HepG2 (cell line): ENCODE data around the gene NME7. TPM values are rescaled to one million over a fixed set of nuclear protein-coding genes. Genes with fewer than 3 reads are reported as not detected.

Experiments used
- FOXA1 ChIP-seq, 2 experiments: fragments of 450-650 bp in 1 of 2; sonication (generic) in 1 of 2; formaldehyde crosslinking in 1 of 2; IDR thresholded peaks; 2 replicates each; pipeline versions ENCODE4 v1.4.0 to v1.6.1; 2016 to 2020; ENCODE audit warnings: missing genetic modification reagents in 1 of 2
- LRRFIP1 ChIP-seq: sonication (generic); formaldehyde crosslinking; conservative IDR thresholded peaks from 2 replicates; pipeline ENCODE4 v1.4.0; 2020; ENCODE audit warnings: missing genetic modification reagents
- MYNN ChIP-seq: sonication (generic); formaldehyde crosslinking; IDR thresholded peaks from 2 replicates; pipeline ENCODE4 v1.4.0; 2020; ENCODE audit warnings: mild to moderate bottlenecking, low read depth, missing genetic modification reagents
- ZBTB7A ChIP-seq: sonication (generic); formaldehyde crosslinking; IDR thresholded peaks from 2 replicates; pipeline ENCODE4 v1.8.0; 2022; ENCODE audit warnings: mild to moderate bottlenecking, missing genetic modification reagents
- ZNF441 ChIP-seq: sonication (generic); formaldehyde crosslinking; IDR thresholded peaks from 2 replicates; pipeline ENCODE4 v1.7.0; 2021; ENCODE audit warnings: missing genetic modification reagents, borderline replicate concordance
- ZNF563 ChIP-seq: sonication (generic); formaldehyde crosslinking; IDR thresholded peaks from 2 replicates; pipeline ENCODE4 v1.8.0; 2022; ENCODE audit warnings: mild to moderate bottlenecking, moderate library complexity, missing genetic modification reagents
- ZNF652 ChIP-seq: IDR thresholded peaks from 2 replicates; pipeline ENCODE4 v1.6.1; 2016; ENCODE audit warnings: low read depth, borderline replicate concordance
- ZNF709 ChIP-seq: sonication (generic); formaldehyde crosslinking; IDR thresholded peaks from 2 replicates; pipeline ENCODE4 v1.5.0; 2020; ENCODE audit warnings: mild to moderate bottlenecking, missing genetic modification reagents
- polyA plus RNA-seq, 8 experiments: library from polyadenylated mRNA; depleted of rRNA in 3 of 8; stranded (reverse) in 7 of 8; unstranded in 1 of 8; fragments of >200 nt; fragmentation: Illumina TruSeq in 4 of 8; extraction: Trizol in 4 of 8; gene quantifications; 2 replicates each; pipeline versions ENCODE4 v1.2.1 to v1.2.3, GENCODE V29; 2011 to 2016; ENCODE audit warnings: low read depth in 4 of 8, missing spikeins in 1 of 8, mixed read lengths in 1 of 8; ENCODE audit not compliant: insufficient read depth in 1 of 8
- total RNA-seq, 5 experiments: library from RNA; depleted of rRNA; stranded (reverse); fragments of >200 nt; fragmentation: Illumina TruSeq; extraction: Trizol; gene quantifications; 2 replicates each; pipeline ENCODE4 v1.2.3, GENCODE V29; 2016; ENCODE audit warnings: low read depth in 1 of 5
- TF ChIP-seq, protein P1 (sequence below): sonication (generic); formaldehyde crosslinking; IDR thresholded peaks from 2 replicates; pipeline ENCODE4 v1.5.1; 2020; ENCODE audit warnings: missing genetic modification reagents, mild to moderate bottlenecking, borderline replicate concordance
- TF ChIP-seq, protein P2 (sequence below): sonication (generic); formaldehyde crosslinking; IDR thresholded peaks from 2 replicates; pipeline ENCODE4 v1.4.0; 2020; ENCODE audit warnings: missing genetic modification reagents, mild to moderate bottlenecking, borderline replicate concordance
- TF ChIP-seq, protein P3 (sequence below): sonication (generic); formaldehyde crosslinking; IDR thresholded peaks from 2 replicates; pipeline ENCODE4 v1.5.0; 2020; ENCODE audit warnings: mild to moderate bottlenecking, missing genetic modification reagents
- TF ChIP-seq, protein P4 (sequence below), 2 experiments: sonication (generic) in 1 of 2; formaldehyde crosslinking in 1 of 2; IDR thresholded peaks; 2 replicates each; pipeline versions ENCODE4 v1.5.1 to v1.6.1; 2011 to 2020; ENCODE audit warnings: borderline replicate concordance in 1 of 2, low read depth in 1 of 2, low read length in 1 of 2, mild to moderate bottlenecking in 1 of 2, missing genetic modification reagents in 1 of 2, moderate library complexity in 1 of 2

Gene NME7
- total and polyA plus RNA-seq, 2 of the 13 experiments (the other 11 are each of a cell fraction or from before 2014, with no cell fraction given), result 9.4 to 22.5 TPM

DNA sequence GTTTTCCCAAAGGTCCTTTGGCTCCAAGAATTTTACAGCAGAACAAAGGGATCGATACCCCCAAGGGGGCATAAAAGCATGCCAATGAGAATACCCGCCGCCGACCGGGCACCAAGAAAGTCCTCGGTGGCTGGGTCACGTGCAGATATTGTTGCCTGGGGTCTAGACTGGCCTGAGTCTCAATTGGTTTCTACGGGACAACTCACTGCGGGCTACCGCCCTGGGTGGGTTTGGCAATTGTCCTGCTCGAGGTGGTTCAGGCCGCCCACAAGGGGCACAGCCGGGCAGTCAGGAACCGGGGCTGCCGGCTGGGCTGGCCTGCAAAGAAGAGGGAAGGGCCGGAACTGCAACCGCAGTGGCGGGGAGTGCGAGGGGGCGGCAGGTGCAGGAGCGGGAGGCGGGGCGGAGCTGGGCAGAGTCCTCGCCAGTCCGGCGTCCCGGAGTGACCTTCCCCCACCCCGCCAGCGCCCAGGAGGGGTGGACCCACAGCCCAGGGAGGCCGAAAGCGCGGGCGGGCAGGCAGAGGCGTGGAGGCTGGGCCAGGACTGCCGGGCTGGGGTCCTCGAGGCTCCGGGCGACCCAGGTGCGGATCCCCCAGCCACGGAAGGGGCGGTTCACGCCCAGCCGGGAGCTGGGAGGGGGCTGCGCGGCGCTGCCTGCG lies 262.0 kb downstream of the NME7 start (continued):
- TF ChIP-seq, protein P1, sequence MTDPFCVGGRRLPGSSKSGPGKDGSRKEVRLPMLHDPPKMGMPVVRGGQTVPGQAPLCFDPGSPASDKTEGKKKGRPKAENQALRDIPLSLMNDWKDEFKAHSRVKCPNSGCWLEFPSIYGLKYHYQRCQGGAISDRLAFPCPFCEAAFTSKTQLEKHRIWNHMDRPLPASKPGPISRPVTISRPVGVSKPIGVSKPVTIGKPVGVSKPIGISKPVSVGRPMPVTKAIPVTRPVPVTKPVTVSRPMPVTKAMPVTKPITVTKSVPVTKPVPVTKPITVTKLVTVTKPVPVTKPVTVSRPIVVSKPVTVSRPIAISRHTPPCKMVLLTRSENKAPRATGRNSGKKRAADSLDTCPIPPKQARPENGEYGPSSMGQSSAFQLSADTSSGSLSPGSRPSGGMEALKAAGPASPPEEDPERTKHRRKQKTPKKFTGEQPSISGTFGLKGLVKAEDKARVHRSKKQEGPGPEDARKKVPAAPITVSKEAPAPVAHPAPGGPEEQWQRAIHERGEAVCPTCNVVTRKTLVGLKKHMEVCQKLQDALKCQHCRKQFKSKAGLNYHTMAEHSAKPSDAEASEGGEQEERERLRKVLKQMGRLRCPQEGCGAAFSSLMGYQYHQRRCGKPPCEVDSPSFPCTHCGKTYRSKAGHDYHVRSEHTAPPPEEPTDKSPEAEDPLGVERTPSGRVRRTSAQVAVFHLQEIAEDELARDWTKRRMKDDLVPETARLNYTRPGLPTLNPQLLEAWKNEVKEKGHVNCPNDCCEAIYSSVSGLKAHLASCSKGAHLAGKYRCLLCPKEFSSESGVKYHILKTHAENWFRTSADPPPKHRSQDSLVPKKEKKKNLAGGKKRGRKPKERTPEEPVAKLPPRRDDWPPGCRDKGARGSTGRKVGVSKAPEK (CRISPR knock-in tag), result no peak; the same call in 1 of the 2 replicates
- TF ChIP-seq FOXA1 (IDR thresholded peaks at IDR 0.05), result no peak
- peak; percentile 30; the same call in 1 of the 2 replicates for TF ChIP-seq FOXA1 (CRISPR knock-in tag; IDR thresholded peaks at IDR 0.05)
- TF ChIP-seq ZNF652 (CRISPR knock-in tag), result no peak
- peak; percentile 7; the same call in 1 of the 2 replicates for TF ChIP-seq ZNF441 (CRISPR knock-in tag)
- no peak for TF ChIP-seq MYNN (CRISPR knock-in tag)
- TF ChIP-seq ZNF709 (CRISPR knock-in tag), result peak; percentile 6
- TF ChIP-seq, protein P2, sequence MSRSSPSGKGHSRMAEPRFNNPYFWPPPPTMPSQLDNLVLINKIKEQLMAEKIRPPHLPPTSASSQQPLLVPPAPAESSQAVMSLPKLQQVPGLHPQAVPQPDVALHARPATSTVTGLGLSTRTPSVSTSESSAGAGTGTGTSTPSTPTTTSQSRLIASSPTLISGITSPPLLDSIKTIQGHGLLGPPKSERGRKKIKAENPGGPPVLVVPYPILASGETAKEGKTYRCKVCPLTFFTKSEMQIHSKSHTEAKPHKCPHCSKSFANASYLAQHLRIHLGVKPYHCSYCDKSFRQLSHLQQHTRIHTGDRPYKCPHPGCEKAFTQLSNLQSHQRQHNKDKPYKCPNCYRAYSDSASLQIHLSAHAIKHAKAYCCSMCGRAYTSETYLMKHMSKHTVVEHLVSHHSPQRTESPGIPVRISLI (CRISPR knock-in tag), result no peak
- TF ChIP-seq, protein P3, sequence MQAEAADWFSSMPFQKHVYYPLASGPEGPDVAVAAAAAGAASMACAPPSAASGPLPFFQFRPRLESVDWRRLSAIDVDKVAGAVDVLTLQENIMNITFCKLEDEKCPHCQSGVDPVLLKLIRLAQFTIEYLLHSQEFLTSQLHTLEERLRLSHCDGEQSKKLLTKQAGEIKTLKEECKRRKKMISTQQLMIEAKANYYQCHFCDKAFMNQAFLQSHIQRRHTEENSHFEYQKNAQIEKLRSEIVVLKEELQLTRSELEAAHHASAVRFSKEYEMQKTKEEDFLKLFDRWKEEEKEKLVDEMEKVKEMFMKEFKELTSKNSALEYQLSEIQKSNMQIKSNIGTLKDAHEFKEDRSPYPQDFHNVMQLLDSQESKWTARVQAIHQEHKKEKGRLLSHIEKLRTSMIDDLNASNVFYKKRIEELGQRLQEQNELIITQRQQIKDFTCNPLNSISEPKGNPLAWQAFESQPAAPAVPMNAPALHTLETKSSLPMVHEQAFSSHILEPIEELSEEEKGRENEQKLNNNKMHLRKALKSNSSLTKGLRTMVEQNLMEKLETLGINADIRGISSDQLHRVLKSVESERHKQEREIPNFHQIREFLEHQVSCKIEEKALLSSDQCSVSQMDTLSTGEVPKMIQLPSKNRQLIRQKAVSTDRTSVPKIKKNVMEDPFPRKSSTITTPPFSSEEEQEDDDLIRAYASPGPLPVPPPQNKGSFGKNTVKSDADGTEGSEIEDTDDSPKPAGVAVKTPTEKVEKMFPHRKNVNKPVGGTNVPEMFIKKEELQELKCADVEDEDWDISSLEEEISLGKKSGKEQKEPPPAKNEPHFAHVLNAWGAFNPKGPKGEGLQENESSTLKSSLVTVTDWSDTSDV, result no peak
- TF ChIP-seq ZNF563 (CRISPR knock-in tag), result no peak
- peak; percentile 97 for TF ChIP-seq ZBTB7A (CRISPR knock-in tag)
- no peak for TF ChIP-seq LRRFIP1 (CRISPR knock-in tag)
- TF ChIP-seq, protein P4, sequence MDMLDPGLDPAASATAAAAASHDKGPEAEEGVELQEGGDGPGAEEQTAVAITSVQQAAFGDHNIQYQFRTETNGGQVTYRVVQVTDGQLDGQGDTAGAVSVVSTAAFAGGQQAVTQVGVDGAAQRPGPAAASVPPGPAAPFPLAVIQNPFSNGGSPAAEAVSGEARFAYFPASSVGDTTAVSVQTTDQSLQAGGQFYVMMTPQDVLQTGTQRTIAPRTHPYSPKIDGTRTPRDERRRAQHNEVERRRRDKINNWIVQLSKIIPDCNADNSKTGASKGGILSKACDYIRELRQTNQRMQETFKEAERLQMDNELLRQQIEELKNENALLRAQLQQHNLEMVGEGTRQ (IDR thresholded peaks at IDR 0.05; ENCODE audit: low read depth, low read length), result no peak
- TF ChIP-seq, protein P4 (CRISPR knock-in tag; IDR thresholded peaks at IDR 0.05; ENCODE audit: borderline replicate concordance), result no peak; the same call in 1 of the 2 replicates
